Thyroid gland (tissue), 4 donors: ENCODE measurements around the gene KLHL17. TPM values are rescaled to one million over a fixed set of nuclear protein-coding genes. Genes with fewer than 3 reads are reported as not detected.
A peak's percentile ranks its signal among the peaks of the same experiment; 100 is the strongest.

ENCODE experiments used
- DNase-seq, 2 donors: peaks; one replicate each; pipeline ENCODE4 v3.0.0-alpha.2; 2019
- H3K27ac ChIP-seq, 3 donors: fragments of 200-600 bp; sonication (generic); 1 replicate in 2 of 3; 2 replicates in 1 of 3; pipeline ENCODE4 v1.5.1; 2016 to 2019; ENCODE audit warnings: mild to moderate bottlenecking in 1 of 3, moderate library complexity in 1 of 3
- H3K27me3 ChIP-seq: fragments of 200-600 bp; sonication (generic); one replicate; pipeline ENCODE4 v1.5.1; 2019
- H3K36me3 ChIP-seq, 2 donors: fragments of 200-600 bp; sonication (generic); one replicate each; pipeline ENCODE4 v1.5.1; 2016 to 2019
- H3K4me1 ChIP-seq, 2 donors: fragments of 200-600 bp; sonication (generic); one replicate each; pipeline ENCODE4 v1.5.1; 2017 to 2019
- H3K4me3 ChIP-seq, 3 donors: fragments of 200-600 bp; sonication (generic); replicated peaks in 1 of 3; 1 replicate in 2 of 3; 2 replicates in 1 of 3; pipeline ENCODE4 v1.5.1; 2016; ENCODE audit warnings: mild to moderate bottlenecking in 1 of 3
- H3K9me3 ChIP-seq: fragments of 200-600 bp; sonication (generic); one replicate; pipeline ENCODE4 v1.5.1; 2017
- POLR2A ChIP-seq, 2 donors: fragments of 450-650 bp; IDR thresholded peaks; one replicate each; pipeline ENCODE4 v1.6.1; 2017; ENCODE audit warnings: antibody characterized with exemption in 2 of 2, mild to moderate bottlenecking in 2 of 2, moderate library complexity in 1 of 2
- WGBS, 2 donors: methylation state at CpG; one replicate each; pipeline ENCODE4 v1.1.5; 2017; 5-methylcytosine and 5-hydroxymethylcytosine counted together
- intact Hi-C: fragments of 100-400 bp; cut with DNase I; formaldehyde crosslinking; loops from one replicate; pipeline ENCODE4 v1.15.1; 2023
- total RNA-seq, 4 donors: library from RNA; depleted of rRNA; stranded (reverse); fragments of >200 nt; gene quantifications; one replicate each; pipeline ENCODE4 v1.2.3, GENCODE V29; 2016
- TF ChIP-seq, protein P1 (sequence below), 6 experiments: fragments of 200-600 bp in 3 of 6; fragments of 450-650 bp in 3 of 6; sonication (generic) in 3 of 6; IDR thresholded peaks; one replicate each; pipeline ENCODE4 v1.5.1; 2016 to 2019; ENCODE audit warnings: antibody characterized with exemption in 6 of 6, mild to moderate bottlenecking in 2 of 6, inconsistent platforms in 1 of 6, moderate library complexity in 1 of 6

The KLHL17 gene
- total RNA-seq, 4 donors from 2014 or later = 3.4 to 10.9 (median 10.3) TPM

DNA sequence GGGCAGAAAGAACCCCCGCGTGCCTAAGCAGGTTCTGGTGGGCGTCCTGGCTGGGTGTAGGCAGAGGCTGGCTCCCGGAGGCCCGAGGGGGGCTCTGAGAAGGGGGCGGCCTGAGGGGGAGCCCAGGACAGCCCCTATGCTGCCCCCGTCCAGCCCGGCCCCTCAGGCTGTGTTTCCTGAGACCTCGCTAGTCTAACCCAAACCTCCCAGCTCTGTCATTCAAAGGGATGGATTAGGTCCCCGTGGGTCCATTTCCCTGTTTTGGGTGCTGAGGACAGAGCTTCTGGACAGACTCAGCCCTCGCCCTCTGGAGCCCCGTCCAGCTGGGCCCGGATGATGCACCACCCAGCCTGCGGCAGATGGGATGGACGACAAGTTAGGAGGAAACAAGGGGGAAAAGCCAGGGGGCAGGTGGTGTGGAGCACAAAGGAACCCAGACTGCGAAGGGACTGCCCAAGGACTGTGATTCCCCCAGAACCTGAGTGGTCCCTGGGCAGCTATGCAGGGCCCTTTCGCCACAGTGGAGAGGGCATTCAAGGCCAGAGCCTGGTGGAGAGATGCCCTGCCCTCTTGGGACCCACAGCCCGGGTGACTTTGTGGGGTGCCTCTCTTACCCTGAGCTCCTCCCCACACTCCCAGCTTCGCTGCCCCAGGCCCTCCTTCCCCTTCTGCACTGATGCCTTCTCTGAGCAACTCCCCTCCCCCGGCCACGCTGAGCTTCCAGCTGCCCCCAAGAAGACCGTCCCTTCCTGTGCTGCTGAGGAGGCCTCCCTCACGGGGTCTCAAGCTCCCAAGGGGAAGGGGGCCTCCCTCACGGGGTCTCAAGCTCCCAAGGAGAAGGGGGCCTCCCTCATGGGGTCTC lies 36.7 kb downstream of the KLHL17 start:
- Histone ChIP-seq H3K4me3 (no peak overlapping the region), H3K4me1 (peaks cover 18 to 27% of the 10 kb centered on the region in 2 donors), H3K27me3 (no peaks in the 10 kb centered on the region), H3K36me3 (no peaks in the 10 kb centered on the region), H3K27ac (no peak overlapping the region), H3K9me3 (no peaks in the 10 kb centered on the region)
- 68 to 74% methylated on average over 20 to 24 of the region's 24 CpGs for WGBS, 2 donors
- TF ChIP-seq POLR2A (IDR thresholded peaks at IDR 0.05) = no peak
- TF ChIP-seq, protein P1, sequence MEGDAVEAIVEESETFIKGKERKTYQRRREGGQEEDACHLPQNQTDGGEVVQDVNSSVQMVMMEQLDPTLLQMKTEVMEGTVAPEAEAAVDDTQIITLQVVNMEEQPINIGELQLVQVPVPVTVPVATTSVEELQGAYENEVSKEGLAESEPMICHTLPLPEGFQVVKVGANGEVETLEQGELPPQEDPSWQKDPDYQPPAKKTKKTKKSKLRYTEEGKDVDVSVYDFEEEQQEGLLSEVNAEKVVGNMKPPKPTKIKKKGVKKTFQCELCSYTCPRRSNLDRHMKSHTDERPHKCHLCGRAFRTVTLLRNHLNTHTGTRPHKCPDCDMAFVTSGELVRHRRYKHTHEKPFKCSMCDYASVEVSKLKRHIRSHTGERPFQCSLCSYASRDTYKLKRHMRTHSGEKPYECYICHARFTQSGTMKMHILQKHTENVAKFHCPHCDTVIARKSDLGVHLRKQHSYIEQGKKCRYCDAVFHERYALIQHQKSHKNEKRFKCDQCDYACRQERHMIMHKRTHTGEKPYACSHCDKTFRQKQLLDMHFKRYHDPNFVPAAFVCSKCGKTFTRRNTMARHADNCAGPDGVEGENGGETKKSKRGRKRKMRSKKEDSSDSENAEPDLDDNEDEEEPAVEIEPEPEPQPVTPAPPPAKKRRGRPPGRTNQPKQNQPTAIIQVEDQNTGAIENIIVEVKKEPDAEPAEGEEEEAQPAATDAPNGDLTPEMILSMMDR (IDR thresholded peaks at IDR 0.05) = no peak
- intact Hi-C loops = no loop called here
- DNase-seq = no peak

DNA sequence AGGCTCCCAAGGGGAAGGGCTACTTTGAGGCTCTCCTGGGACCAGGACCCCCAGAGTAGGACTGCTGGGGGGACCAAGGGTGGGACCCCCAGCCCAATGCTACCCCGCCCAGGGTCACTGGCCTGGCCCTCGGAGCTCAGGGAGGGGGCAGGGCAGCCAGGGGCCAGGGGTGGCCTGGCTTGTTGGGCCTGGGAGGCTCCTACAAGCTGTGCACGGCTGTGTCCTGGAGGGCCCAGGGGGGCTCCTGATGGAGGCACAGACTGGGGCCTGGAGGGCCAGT lies 37.3 kb downstream of the KLHL17 start:
- H3K9me3 ChIP-seq = no peaks in the 10 kb centered on the region
- intact Hi-C loops = no loop called here
- WGBS, 2 donors = 57% methylated on average over 2 of the region's 3 CpGs; no CpG with 5 or more reads in 1 of the 2 donors
- DNase-seq = no peak
- no peaks in the 10 kb centered on the region for H3K36me3 ChIP-seq
- TF ChIP-seq, protein P1 (IDR thresholded peaks at IDR 0.05) = no peak
- TF ChIP-seq POLR2A (IDR thresholded peaks at IDR 0.05) = no peak
- no peak overlapping the region for H3K4me3 ChIP-seq
- peaks cover 18 to 28% of the 10 kb centered on the region in 2 donors for H3K4me1 ChIP-seq
- H3K27ac ChIP-seq = no peak overlapping the region
- no peaks in the 10 kb centered on the region for H3K27me3 ChIP-seq

DNA sequence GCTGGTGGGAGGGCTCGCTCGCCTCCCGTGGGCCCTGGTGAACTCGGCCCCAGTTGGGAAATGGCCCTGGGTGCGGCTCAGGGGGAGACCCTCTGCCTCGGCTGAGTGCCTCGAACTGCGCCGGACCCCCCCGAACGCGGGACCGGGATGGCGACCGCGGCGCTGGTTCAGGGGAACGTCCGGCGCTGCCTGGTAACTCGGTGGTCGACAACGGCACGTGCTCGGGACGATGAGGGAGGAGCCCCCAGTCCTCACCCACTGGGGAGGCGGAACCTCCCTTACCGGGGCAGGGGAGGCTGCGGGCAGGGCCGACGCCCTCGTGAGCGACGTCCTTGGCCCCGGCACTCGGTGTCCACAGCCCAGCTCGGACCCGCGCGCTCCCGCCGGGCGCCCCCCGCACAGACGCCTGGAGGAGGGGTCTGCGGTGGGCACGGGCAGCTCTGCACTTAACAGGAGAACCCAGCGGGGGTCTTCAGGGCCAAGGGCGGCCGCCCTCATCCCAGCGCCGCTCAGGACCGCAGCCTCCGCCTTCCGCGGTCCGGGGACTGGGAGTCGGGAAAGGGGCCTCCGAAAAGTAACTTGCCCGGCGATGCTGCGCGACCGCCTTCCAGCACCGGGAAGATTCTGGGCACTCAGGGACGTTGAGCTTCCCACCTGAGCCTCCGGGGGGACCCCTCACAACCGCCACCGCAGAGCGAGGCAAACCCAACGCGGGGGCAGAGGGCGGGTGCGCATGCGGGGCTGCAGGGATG lies 37.8 kb downstream of the KLHL17 start:
- 30% methylated on average over 19 of the region's 75 CpGs; no CpG with 5 or more reads in 1 of the 2 donors for WGBS, 2 donors
- DNase-seq = no peak
- Histone ChIP-seq H3K27ac (peak overlapping the region in 1 of 3 donors; percentile 75), H3K9me3 (no peaks in the 10 kb centered on the region), H3K36me3 (no peaks in the 10 kb centered on the region), H3K4me3 (peak overlapping the region in 1 of 3 donors; percentile 73), H3K4me1 (peaks cover 18 to 28% of the 10 kb centered on the region in 2 donors), H3K27me3 (no peaks in the 10 kb centered on the region)
- no peak for TF ChIP-seq POLR2A (IDR thresholded peaks at IDR 0.05)
- TF ChIP-seq, protein P1 (IDR thresholded peaks at IDR 0.05) = no peak
- intact Hi-C loops = no loop called here

DNA sequence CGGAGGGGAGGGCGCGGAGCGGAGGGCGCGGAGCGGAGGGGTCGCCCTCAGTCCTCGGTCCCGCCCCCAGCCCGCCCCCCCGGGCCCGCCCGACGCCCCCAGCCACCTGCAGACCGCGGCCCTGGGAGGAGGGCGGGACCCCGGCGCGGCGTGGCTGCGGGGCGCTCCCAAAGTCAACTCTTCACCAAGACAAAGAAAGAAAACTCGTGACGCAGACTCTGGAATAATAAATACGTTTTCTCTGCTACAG lies 38.3 kb downstream of the KLHL17 start:
- intact Hi-C loops = no loop called here
- DNase-seq = no peak
- Histone ChIP-seq H3K9me3 (no peaks in the 10 kb centered on the region), H3K4me3 (peak overlapping the region in 1 of 3 donors; percentile 73), H3K27me3 (no peaks in the 10 kb centered on the region), H3K4me1 (peaks cover 18 to 28% of the 10 kb centered on the region in 2 donors), H3K27ac (peak overlapping the region in 1 of 3 donors; percentile 75), H3K36me3 (no peaks in the 10 kb centered on the region)
- TF ChIP-seq, protein P1 (IDR thresholded peaks at IDR 0.05) = no peak
- TF ChIP-seq POLR2A (IDR thresholded peaks at IDR 0.05) = no peak
- WGBS, 2 donors = 6% methylated on average over 10 of the region's 27 CpGs; no CpG with 5 or more reads in 1 of the 2 donors
